Endothelial cell of umbilical vein (primary cell): ENCODE measurements around the gene CDCA5. TPM values are rescaled to one million over a fixed set of nuclear protein-coding genes. Genes with fewer than 3 reads are reported as not detected.

Experiments
- BruUV-seq: library from RNA; stranded (reverse); fragments of 400-500 nt; replicated peaks from 2 replicates; lab custom pipeline; 2021; lab: Mats Ljungman, UMichigan
- CTCF ChIA-PET: fragments of 300-600, 350-600 bp; sonication (Branson Sonifier 250); formaldehyde crosslinking; loops from one replicate; lab custom pipeline; 2021; ENCODE audit warnings: antibody characterized with exemption, inconsistent platforms; lab: Charles Lee
- POLR2A ChIA-PET: fragments of 300-600, 350-600 bp; sonication (Branson Sonifier 250); formaldehyde crosslinking; loops from one replicate; lab custom pipeline; 2021; ENCODE audit warnings: antibody characterized with exemption, inconsistent platforms; lab: Charles Lee
- DNase-seq: peaks from one replicate; pipeline ENCODE4 v3.0.0-alpha.2; 2011; ENCODE audit warnings: low read depth, low spot score
- FAIRE-seq: peaks from 2 replicates; lab custom pipeline; 2011; peaks lifted over from hg19 to GRCh38; lab: Jason Lieb, UNC
- H2AFZ ChIP-seq: 2 replicates; pipeline ENCODE4 v1.6.0; 2012; ENCODE audit warnings: low read depth, low read length, control low read depth, inconsistent platforms
- H3K27ac ChIP-seq: 2 replicates; pipeline ENCODE4 v1.5.1; 2011; ENCODE audit warnings: low read depth, mild to moderate bottlenecking, control low read depth, low read length, moderate library complexity; ENCODE audit not compliant: insufficient read depth
- H3K27me3 ChIP-seq, 2 experiments: 2 replicates each; pipeline versions ENCODE4 v1.6.0 to v1.6.1; 2011; ENCODE audit warnings: low read length in 2 of 2, mixed read lengths in 1 of 2; ENCODE audit not compliant: control insufficient read depth in 2 of 2, insufficient read depth in 2 of 2
- H3K36me3 ChIP-seq, 2 experiments: 2 replicates in 1 of 2; 3 replicates in 1 of 2; pipeline ENCODE4 v1.5.1; 2011; ENCODE audit warnings: low read length in 2 of 2, mild to moderate bottlenecking in 1 of 2, moderate library complexity in 1 of 2; ENCODE audit not compliant: control insufficient read depth in 2 of 2, insufficient read depth in 2 of 2; ENCODE audit errors: extremely low read depth in 1 of 2
- H3K4me1 ChIP-seq: 3 replicates; pipeline ENCODE4 v1.5.1; 2011; ENCODE audit warnings: mild to moderate bottlenecking, low read length; ENCODE audit not compliant: control insufficient read depth, insufficient read depth; ENCODE audit errors: extremely low read depth
- H3K4me2 ChIP-seq: 2 replicates; pipeline ENCODE4 v1.6.1; 2011; ENCODE audit warnings: low read length, control low read depth, mixed read lengths; ENCODE audit not compliant: insufficient read depth
- H3K4me3 ChIP-seq, 3 experiments: fragments of 200-600 bp in 1 of 3; sonication (generic), shearing (Covaris generic) in 1 of 3; replicated peaks in 1 of 3; 2 replicates each; pipeline ENCODE4 v1.5.1; 2011 to 2016; ENCODE audit warnings: control low read depth in 3 of 3, low read length in 3 of 3, mild to moderate bottlenecking in 2 of 3, inconsistent platforms in 1 of 3, low read depth in 1 of 3, moderate library complexity in 1 of 3; ENCODE audit not compliant: insufficient read depth in 1 of 3
- H3K79me2 ChIP-seq: 2 replicates; pipeline ENCODE4 v1.6.0; 2012; ENCODE audit warnings: low read length, inconsistent platforms; ENCODE audit not compliant: control insufficient read depth, insufficient read depth
- H3K9ac ChIP-seq: replicated peaks from 2 replicates; pipeline ENCODE3; 2011; ENCODE audit warnings: low read length, control low read depth; ENCODE audit not compliant: insufficient read depth; ENCODE audit errors: extremely low read depth
- H3K9me1 ChIP-seq: replicated peaks from 3 replicates; pipeline ENCODE4 v1.6.0; 2011; ENCODE audit warnings: mild to moderate bottlenecking, low read length; ENCODE audit not compliant: control insufficient read depth, insufficient read depth; ENCODE audit errors: extremely low read depth
- H3K9me3 ChIP-seq: replicated peaks from 2 replicates; pipeline ENCODE4 v1.5.1; 2012; ENCODE audit warnings: low read length, inconsistent platforms; ENCODE audit not compliant: control insufficient read depth, insufficient read depth
- H4K20me1 ChIP-seq: replicated peaks from 2 replicates; pipeline ENCODE3; 2011; ENCODE audit warnings: mild to moderate bottlenecking, low read length; ENCODE audit not compliant: control insufficient read depth, insufficient read depth; ENCODE audit errors: extremely low read depth
- EZH2 ChIP-seq: IDR thresholded peaks from 2 replicates; pipeline ENCODE4 v1.6.1; 2012; ENCODE audit warnings: borderline replicate concordance, low read depth, mild to moderate bottlenecking, moderate library complexity, low read length, inconsistent platforms; ENCODE audit not compliant: severe bottlenecking
- FOS ChIP-seq: IDR thresholded peaks from 2 replicates; pipeline ENCODE4 v1.6.1; 2011; ENCODE audit warnings: mild to moderate bottlenecking, low read length, moderate library complexity, borderline replicate concordance; ENCODE audit not compliant: insufficient read depth
- GATA2 ChIP-seq: IDR thresholded peaks from 2 replicates; pipeline ENCODE4 v1.7.0; 2011; ENCODE audit warnings: low read depth, mild to moderate bottlenecking, moderate library complexity, mixed read lengths, low read length; ENCODE audit not compliant: insufficient read length, insufficient read depth
- JUN ChIP-seq: IDR thresholded peaks from 2 replicates; pipeline ENCODE4 v1.6.1; 2011; ENCODE audit warnings: borderline replicate concordance, low read depth; ENCODE audit not compliant: insufficient read length, insufficient read depth
- MAX ChIP-seq: IDR thresholded peaks from 2 replicates; pipeline ENCODE4 v1.6.1; 2011; ENCODE audit not compliant: insufficient read depth, insufficient read length
- MYC ChIP-seq: IDR thresholded peaks from one replicate; pipeline ENCODE4 v1.6.1; 2011; ENCODE audit warnings: mild to moderate bottlenecking, low read depth, low read length
- POLR2A ChIP-seq: IDR thresholded peaks from 2 replicates; pipeline ENCODE4 v1.6.1; 2012; ENCODE audit warnings: low read depth, mild to moderate bottlenecking, control low read depth, low read length
- POLR2AphosphoS5 ChIP-seq: IDR thresholded peaks from 2 replicates; pipeline ENCODE4 v1.6.1; 2012; ENCODE audit warnings: low read depth, mild to moderate bottlenecking, control low read depth, low read length, moderate library complexity; ENCODE audit not compliant: insufficient read depth
- dilution Hi-C: fragments of 300-500 bp; cut with MboI; formaldehyde crosslinking; loops from one replicate; pipeline ENCODE4 v1.15.0; 2019; ENCODE audit warnings: low sequenced_read_pairs; ENCODE audit not compliant: extremely low pct_ligation_motif_present
- intact Hi-C: fragments of 100-400 bp; cut with micrococcal nuclease; formaldehyde crosslinking; loops from one replicate; pipeline ENCODE4 v1.10.0; 2022
- polyA plus RNA-seq, 4 experiments: library from polyadenylated mRNA; depleted of rRNA in 3 of 4; stranded (reverse) in 3 of 4; unstranded in 1 of 4; fragments of >200 nt; gene quantifications; 2 replicates each; pipeline versions ENCODE4 v1.2.1 to v1.2.3, GENCODE V29; 2011 to 2012; ENCODE audit warnings: missing spikeins in 1 of 4
- total RNA-seq: library from RNA; stranded (reverse); gene quantifications from 2 replicates; pipeline ENCODE4 v1.2.3, GENCODE V29; 2021
- TF ChIP-seq, protein P1 (sequence below), 2 donors: IDR thresholded peaks; 1 replicate in 1 of 2; 2 replicates in 1 of 2; pipeline ENCODE4 v1.5.1; 2011; ENCODE audit warnings: low read length in 2 of 2, mild to moderate bottlenecking in 2 of 2, moderate library complexity in 2 of 2, control low read depth in 1 of 2, inconsistent platforms in 1 of 2, low read depth in 1 of 2; ENCODE audit not compliant: insufficient read depth in 1 of 2; ENCODE audit errors: extremely low read depth in 1 of 2

The CDCA5 gene
- total and polyA plus RNA-seq, 2 donors (not counting 3 experiments of a cell fraction or from before 2014, with no cell fraction given) = 16.4 to 35.7 TPM

DNA sequence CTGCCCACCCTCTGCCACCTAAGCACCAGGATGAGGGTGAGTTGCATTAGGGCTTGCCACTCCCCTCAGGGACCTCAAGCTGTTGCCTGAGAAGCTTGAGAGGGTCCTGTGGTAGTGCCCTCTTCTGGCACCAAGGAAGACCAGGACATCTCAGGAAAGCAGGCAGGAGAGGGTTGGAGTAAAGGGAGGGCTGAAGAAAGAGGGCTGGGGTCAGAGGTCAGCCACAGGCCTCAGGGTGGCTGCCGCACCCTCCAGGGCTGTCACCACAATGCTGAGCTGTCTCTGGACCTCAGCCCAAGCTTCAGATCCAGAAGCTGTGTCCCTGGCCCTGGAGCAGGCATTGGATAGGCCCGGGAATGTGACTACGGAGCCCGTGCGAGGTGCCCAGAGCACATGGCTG is 38.8 kb downstream of the CDCA5 start:
- Histone ChIP-seq H3K36me3 (peaks cover 0 to 8% of the 10 kb centered on the region in 2 experiments), H3K27ac (no peak overlapping the region), H3K9me1 (no peaks in the 10 kb centered on the region), H3K4me3 (no peak overlapping the region), H3K27me3 (no peaks in the 10 kb centered on the region), H4K20me1 (no peaks in the 10 kb centered on the region), H3K9ac (no peak overlapping the region), H3K9me3 (no peaks in the 10 kb centered on the region), H3K79me2 (no peaks in the 10 kb centered on the region), H2AFZ (no peak overlapping the region), H3K4me1 (peaks cover 15% of the 10 kb centered on the region), H3K4me2 (no peak overlapping the region)
- intact Hi-C loops = no loop called here
- DNase-seq = no peak
- BruUV-seq = no TSS peak
- no peak for FAIRE-seq
- TF ChIP-seq POLR2A = no peak
- TF ChIP-seq FOS = no peak
- TF ChIP-seq JUN = no peak
- no peak for TF ChIP-seq EZH2
- TF ChIP-seq POLR2AphosphoS5 = no peak
- TF ChIP-seq MAX = no peak
- TF ChIP-seq, protein P1, sequence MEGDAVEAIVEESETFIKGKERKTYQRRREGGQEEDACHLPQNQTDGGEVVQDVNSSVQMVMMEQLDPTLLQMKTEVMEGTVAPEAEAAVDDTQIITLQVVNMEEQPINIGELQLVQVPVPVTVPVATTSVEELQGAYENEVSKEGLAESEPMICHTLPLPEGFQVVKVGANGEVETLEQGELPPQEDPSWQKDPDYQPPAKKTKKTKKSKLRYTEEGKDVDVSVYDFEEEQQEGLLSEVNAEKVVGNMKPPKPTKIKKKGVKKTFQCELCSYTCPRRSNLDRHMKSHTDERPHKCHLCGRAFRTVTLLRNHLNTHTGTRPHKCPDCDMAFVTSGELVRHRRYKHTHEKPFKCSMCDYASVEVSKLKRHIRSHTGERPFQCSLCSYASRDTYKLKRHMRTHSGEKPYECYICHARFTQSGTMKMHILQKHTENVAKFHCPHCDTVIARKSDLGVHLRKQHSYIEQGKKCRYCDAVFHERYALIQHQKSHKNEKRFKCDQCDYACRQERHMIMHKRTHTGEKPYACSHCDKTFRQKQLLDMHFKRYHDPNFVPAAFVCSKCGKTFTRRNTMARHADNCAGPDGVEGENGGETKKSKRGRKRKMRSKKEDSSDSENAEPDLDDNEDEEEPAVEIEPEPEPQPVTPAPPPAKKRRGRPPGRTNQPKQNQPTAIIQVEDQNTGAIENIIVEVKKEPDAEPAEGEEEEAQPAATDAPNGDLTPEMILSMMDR (IDR thresholded peaks at IDR 0.05; ENCODE audit: extremely low read depth in 1 of 2, insufficient read depth in 1 of 2, low read depth in 1 of 2, low read length in 2 of 2) = no peak
- no peak for TF ChIP-seq MYC
- TF ChIP-seq GATA2 = no peak
- dilution Hi-C loops = no loop called here
- ChIA-PET POLR2A (no interaction called here), CTCF (interaction anchor here (0.8 to 1.0 kb wide), 2 partner anchors 18 to 31 kb away, joined by 3 read pairs; partner anchors contain the start of genes ARL2 and SNX15)
